Heart left ventricle (tissue), 13 donors: ENCODE measurements around the gene ASCL5.

ENCODE experiments used
- CTCF ChIP-seq, 12 donors: fragments of 200-600 bp; sonication (generic) in 4 of 12; IDR thresholded peaks; one replicate each; pipeline versions ENCODE4 v1.5.0 to v1.8.0; 2018 to 2022; ENCODE audit warnings: antibody characterized with exemption in 12 of 12, mild to moderate bottlenecking in 5 of 12
- POLR2A ChIP-seq, 2 donors: fragments of 450-650 bp; IDR thresholded peaks; one replicate each; pipeline ENCODE4 v1.6.1; 2017; ENCODE audit warnings: antibody characterized with exemption in 2 of 2, mild to moderate bottlenecking in 2 of 2, moderate library complexity in 2 of 2
- donor health status: ischemic (EF 13 %, LVEDD 7.1; RV severe dilation, severe dysfunction).
- donor health status: DM: no; HTN: yes; CAD: no.
- donor health status: DM: no; HTN: no; CAD: no.
- donor health status: ischemic (EF 25% LVEDD 6.9; RV normal size, moderate dysfunction).
- donor health status: ischemic (EF 25% LVEDD 5.7; RV mildly dilated, moderate dysfunction).
- donor health status: ischemic (EF 35%, LVEDD 5.7; RV mildly dilated, moderate dysfunction).
- donor health status: nonischemic (EF 11% LVEDD 7.7; RV severe dilation, severe dysfunction).
- donor health status: DM: yes; HTN: yes; CAD: no.
- donor health status: PGD.
- donor health status: ischemic (EF 29% LVEDD 5.4; RV normal size, mild dysfunction).
- donor health status: nonischemic (EF 23%, LVEDD 6.1; RV moderate dilation, normal function).

- TF ChIP-seq CTCF (IDR thresholded peaks at IDR 0.05) = no peak
- TF ChIP-seq POLR2A (IDR thresholded peaks at IDR 0.05) = no peak
Observed at GRCh38 chr1:201080135-201080534, 46.8 kb downstream of the ASCL5 start.
